Activated naive CD8-positive, alpha-beta T cell treated with anti-CD3 and anti-CD28 coated beads, Interleukin-2, amount 50 U/mL, for 24 hours (primary cell): Measurements from ENCODE around the gene KLHDC3.
A peak's percentile ranks its signal among the peaks of the same experiment; 100 is the strongest.
"Not testable (repeated sequence)": the region's sequence is repeated elsewhere in the genome, so short reads cannot be mapped to it uniquely, and the experiment has no call there.

Experiments used
- ATAC-seq: fragments of 150-1000 bp; cut with Tn5 transposase; one replicate; pipeline ENCODE4 v1.10.0; 2021
- DNase-seq: peaks from one replicate; pipeline ENCODE4 v3.0.0; 2021
- H3K27ac Mint-ChIP-seq: one replicate; pipeline ENCODE4 v1.8.0; 2021; ENCODE audit warnings: mild to moderate bottlenecking, mixed read lengths
- H3K27me3 Mint-ChIP-seq: one replicate; pipeline ENCODE4 v1.8.0; 2021; ENCODE audit warnings: mixed read lengths
- H3K36me3 Mint-ChIP-seq: one replicate; pipeline ENCODE4 v1.8.0; 2021; ENCODE audit warnings: low read depth, mixed read lengths
- H3K4me1 Mint-ChIP-seq: one replicate; pipeline ENCODE4 v1.8.0; 2021; ENCODE audit warnings: mixed read lengths
- H3K4me3 Mint-ChIP-seq: one replicate; pipeline ENCODE4 v1.8.0; 2021; ENCODE audit warnings: mild to moderate bottlenecking, moderate library complexity, mixed read lengths
- H3K9me3 Mint-ChIP-seq: one replicate; pipeline ENCODE4 v1.8.0; 2021; ENCODE audit warnings: mixed read lengths

The KLHDC3 gene

GRCh38 chr6:42979523-42980177, 34.4 kb upstream of the KLHDC3 start:
- no peaks in the 10 kb centered on the region for H3K9me3 Mint-ChIP-seq
- H3K27me3 Mint-ChIP-seq, result no peaks in the 10 kb centered on the region
- H3K36me3 Mint-ChIP-seq, result peaks cover 16% of the 10 kb centered on the region
- peaks cover 58% of the 10 kb centered on the region for H3K4me1 Mint-ChIP-seq
- DNase-seq (no peak), ATAC-seq (peak; percentile 47)
- peak overlapping the region; percentile 89 for H3K4me3 Mint-ChIP-seq
- H3K27ac Mint-ChIP-seq, result peak overlapping the region; percentile 97

GRCh38 chr6:42981836-42982235, 32.2 kb upstream of the KLHDC3 start:
- ATAC-seq (no peak), DNase-seq (no peak)
- Mint-ChIP-seq H3K4me1 (peaks cover 58% of the 10 kb centered on the region), H3K27ac (peak overlapping the region; percentile 29), H3K36me3 (peaks cover 8% of the 10 kb centered on the region), H3K27me3 (no peaks in the 10 kb centered on the region), H3K9me3 (no peaks in the 10 kb centered on the region), H3K4me3 (no peak overlapping the region)

DNA sequence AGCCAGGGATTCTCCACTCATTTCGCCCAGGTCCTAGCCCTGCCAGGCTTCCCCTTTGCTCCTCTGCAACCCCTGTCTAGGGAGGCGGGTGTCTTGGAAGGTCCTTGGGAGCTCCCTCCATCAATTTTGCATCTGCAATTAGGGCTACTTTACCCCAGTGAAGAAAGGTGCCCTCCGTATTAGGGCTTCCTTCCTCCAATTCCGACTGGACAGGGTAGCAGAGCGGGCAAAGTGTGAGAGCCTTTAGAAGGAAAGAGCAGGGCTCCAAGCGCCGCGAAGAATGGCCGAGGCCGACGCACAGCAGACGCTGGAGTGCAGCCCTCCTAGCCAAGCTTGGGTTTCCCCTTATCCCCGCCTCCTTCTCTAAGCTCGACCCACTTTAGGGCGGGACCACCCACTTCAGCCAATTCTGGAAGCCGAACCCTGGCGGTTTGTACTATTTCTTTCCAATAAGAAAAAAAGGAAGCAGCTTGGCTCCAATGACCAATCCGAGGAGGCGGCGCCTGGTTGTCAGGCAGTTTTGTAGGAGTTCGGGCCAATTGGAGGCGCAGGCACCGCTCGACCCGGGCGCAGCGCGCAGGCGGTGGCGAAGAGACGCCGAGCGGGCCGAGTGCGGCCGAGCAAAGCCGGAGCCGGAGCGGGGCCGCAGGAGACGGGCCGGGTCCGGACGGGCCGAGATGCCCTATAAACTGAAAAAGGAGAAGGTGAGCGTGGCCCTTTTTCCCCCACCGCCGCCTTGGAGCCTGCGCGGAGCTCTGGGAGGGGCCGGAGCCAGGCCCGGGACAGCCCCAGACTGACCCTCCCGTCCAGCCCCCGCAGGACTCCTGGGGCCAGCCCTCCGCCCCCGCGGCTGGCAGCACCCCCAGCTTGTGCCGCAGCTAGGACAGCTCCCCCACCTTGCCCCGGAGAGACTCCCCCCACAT, 29.8 kb upstream of the KLHDC3 start, which contains the start of gene PPP2R5D:
Gene PPP2R5D (plus strand): TSS at position 570 of the 923 bp plus-strand sequence. CDS start 108 bp downstream, at position 678.
- H3K4me1 Mint-ChIP-seq, result peaks cover 51% of the 10 kb centered on the region

DNA sequence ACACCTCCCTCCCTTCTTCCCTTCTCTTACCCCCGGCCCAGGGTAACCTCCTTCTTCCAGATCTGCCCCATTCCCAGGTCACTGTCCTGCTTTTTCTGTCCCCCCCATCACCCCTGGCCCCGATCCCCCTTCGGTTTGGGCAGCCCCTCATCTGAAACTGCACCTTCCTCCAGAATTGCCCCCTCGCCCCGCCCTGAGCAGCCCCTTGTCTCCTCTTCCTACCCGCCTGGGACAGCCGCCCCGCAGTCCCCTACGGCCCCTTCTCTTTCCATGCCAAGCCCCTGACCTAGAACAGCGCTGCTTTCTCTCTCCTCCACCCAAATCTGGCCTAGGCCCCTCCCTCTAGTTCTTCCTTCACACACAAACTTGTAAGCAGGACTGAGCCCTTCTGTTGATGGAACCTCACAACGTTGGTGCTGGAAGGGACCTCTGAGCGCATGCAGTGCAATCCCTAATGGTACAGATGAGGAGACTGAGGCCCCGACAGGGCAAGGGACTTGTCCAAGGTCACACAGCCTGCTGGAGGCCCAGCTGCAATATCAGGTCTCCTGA, 29.0 kb upstream of the KLHDC3 start:
- Mint-ChIP-seq H3K9me3 (no peaks in the 10 kb centered on the region), H3K36me3 (peaks cover 8% of the 10 kb centered on the region), H3K27ac (peak overlapping the region; percentile 64), H3K27me3 (no peaks in the 10 kb centered on the region), H3K4me3 (peak overlapping the region; percentile 86), H3K4me1 (peaks cover 44% of the 10 kb centered on the region)
- no peak for ATAC-seq
- DNase-seq, result peak; percentile 18

More for the DNA sequence above, 29.8 kb upstream of the KLHDC3 start, which contains the start of gene PPP2R5D:
- H3K27me3 Mint-ChIP-seq, result no peaks in the 10 kb centered on the region
- DNase-seq, result peak; percentile 94
- H3K27ac Mint-ChIP-seq, result peak within 1 kb of the TSS; percentile 84
- peak within 1 kb of the TSS; percentile 86 for H3K4me3 Mint-ChIP-seq
- no peaks in the 10 kb centered on the region for H3K9me3 Mint-ChIP-seq
- H3K36me3 Mint-ChIP-seq, result peaks cover 5% of the 10 kb centered on the region
- peak; percentile 89 for ATAC-seq

DNA sequence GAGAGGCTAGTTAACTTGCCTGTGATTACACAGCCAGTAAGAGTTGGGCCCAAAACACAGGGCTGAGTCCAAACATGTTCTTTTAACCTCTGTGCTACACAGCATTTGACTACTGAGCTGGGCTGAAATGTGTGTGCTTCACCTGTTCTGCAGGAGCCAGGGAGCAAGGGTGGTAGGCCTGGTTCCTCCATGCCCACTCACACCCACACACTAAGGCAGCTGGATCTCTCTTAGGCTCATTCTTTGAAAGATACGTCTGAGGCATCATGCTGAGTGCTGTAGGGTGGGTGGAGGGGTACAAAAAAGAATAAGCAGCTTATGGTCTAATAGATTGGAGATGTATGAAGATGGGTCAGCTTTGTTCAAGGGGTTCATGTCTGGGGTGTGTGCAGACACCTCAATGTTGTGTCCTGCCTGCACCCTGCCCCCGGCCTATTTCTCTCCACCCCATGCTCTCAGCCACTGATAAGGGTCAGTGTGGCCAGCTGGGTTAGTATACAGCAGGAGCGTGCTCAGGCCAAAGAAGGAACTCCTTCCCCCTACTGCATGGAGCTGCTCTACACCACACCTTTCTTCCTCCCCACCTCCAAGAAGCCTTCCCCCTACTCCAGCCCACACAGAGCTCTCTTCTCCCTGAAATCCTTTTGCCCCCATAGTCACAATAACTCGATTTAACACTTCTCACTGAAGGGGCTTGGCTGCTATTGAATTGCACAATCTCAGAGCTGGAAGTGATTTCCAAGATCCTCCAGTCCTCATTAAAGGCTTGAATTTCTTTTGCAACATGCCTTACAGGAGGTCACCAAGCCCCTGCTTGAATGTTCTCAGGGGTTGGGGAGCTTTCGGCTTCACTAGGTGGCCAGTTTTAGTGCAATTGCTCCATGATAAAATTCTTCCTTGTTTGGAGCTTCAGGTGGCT, 26.3 kb upstream of the KLHDC3 start:
- Mint-ChIP-seq H3K4me1 (peaks cover 33% of the 10 kb centered on the region), H3K36me3 (peaks cover 9% of the 10 kb centered on the region), H3K9me3 (no peaks in the 10 kb centered on the region), H3K27me3 (no peaks in the 10 kb centered on the region), H3K4me3 (no peak overlapping the region), H3K27ac (no peak overlapping the region)
- ATAC-seq (no peak), DNase-seq (no peak)

DNA sequence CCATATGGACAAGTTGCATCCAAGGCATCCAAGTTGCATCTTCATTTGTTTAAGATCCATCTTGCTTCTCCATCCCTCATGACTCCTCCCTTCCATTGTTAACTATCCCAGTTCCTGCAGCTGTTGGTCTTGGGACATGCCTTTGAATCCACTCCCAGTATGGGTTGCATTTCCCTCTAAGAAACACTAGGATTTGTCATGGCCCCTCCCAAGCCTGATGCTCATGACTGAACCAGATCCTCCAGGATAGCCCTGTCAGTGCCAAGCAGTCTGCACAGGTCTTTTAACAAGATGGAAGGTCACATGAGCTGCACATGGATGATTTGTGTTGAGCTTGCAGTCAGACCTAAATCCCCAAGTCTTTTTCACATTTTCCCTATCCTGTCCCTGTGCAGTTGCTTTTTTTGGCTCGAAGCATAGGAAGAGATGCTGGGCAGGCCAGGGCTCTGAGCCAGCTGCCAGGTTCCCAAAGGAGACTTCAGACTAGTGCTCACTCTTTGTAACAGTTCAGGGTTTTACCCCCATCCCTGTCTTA, 25.5 kb upstream of the KLHDC3 start:
- Mint-ChIP-seq H3K4me3 (no peak overlapping the region), H3K4me1 (peaks cover 31% of the 10 kb centered on the region), H3K27me3 (no peaks in the 10 kb centered on the region), H3K36me3 (peaks cover 12% of the 10 kb centered on the region), H3K27ac (no peak overlapping the region), H3K9me3 (no peaks in the 10 kb centered on the region)
- DNase-seq, result no peak
- no peak for ATAC-seq

- DNase-seq, result no peak
- H3K27me3 Mint-ChIP-seq, result no peaks in the 10 kb centered on the region
- H3K4me1 Mint-ChIP-seq, result peaks cover 25% of the 10 kb centered on the region
- no peak overlapping the region for H3K27ac Mint-ChIP-seq
- H3K9me3 Mint-ChIP-seq, result no peaks in the 10 kb centered on the region
- no peak for ATAC-seq
- peaks cover 12% of the 10 kb centered on the region for H3K36me3 Mint-ChIP-seq
- no peak overlapping the region for H3K4me3 Mint-ChIP-seq
Measured at GRCh38 chr6:42989923-42990322, 24.1 kb upstream of the KLHDC3 start.

- DNase-seq, result no peak
- no peak for ATAC-seq
- peaks cover 12% of the 10 kb centered on the region for H3K36me3 Mint-ChIP-seq
- H3K9me3 Mint-ChIP-seq, result no peaks in the 10 kb centered on the region
- H3K27ac Mint-ChIP-seq, result no peak overlapping the region
- H3K4me3 Mint-ChIP-seq, result no peak overlapping the region
- no peaks in the 10 kb centered on the region for H3K4me1 Mint-ChIP-seq
- no peaks in the 10 kb centered on the region for H3K27me3 Mint-ChIP-seq
Measured at GRCh38 chr6:42993445-42993844, 20.6 kb upstream of the KLHDC3 start.

DNA sequence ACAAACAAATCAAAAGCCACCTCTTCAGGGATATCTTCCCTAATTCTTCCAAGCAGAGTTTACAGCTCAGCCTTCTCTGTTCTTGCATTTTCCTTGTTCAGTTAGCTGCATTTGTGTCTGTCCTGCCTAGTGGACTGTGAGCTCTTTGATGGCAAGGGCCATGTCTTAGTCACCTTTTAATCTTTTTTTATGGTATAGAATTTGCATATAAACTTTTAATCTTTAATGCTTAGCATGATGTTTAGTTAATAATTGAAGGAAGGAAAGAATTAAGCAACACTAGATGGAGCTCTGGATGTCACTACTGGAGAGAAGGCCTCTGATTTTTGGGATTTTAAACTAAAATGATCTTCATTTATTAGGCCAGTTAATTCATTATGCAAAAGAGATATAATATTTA, 17.5 kb upstream of the KLHDC3 start:
- ATAC-seq (no peak), DNase-seq (no peak)
- H3K27me3 Mint-ChIP-seq, result no peaks in the 10 kb centered on the region
- no peaks in the 10 kb centered on the region for H3K9me3 Mint-ChIP-seq
- H3K27ac Mint-ChIP-seq, result no peak overlapping the region
- no peaks in the 10 kb centered on the region for H3K4me1 Mint-ChIP-seq
- no peak overlapping the region for H3K4me3 Mint-ChIP-seq
- H3K36me3 Mint-ChIP-seq, result peaks cover 5% of the 10 kb centered on the region

DNA sequence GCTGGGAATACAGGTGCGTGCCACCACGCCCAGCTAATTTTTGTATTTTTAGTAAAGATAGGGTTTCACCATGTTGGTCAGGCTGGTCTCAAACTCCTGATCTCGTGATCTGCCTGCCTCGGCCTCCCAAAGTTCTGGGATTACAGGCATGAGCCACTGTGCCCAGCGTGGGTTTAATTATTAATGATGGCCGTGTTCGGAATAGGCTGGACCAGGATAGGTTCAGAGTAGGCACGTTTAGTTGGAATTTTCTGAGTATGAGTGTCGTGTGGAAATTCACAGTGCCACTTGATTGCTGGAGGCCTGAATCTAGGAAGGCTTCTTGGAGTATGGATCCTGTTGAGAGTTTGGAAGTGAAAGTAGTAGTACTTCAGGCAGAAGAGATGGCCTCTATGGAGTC, 15.8 kb upstream of the KLHDC3 start:
- not testable (repeated sequence) for H3K9me3 Mint-ChIP-seq, ATAC-seq, H3K4me1 Mint-ChIP-seq, H3K36me3 Mint-ChIP-seq, H3K4me3 Mint-ChIP-seq, H3K27ac Mint-ChIP-seq, DNase-seq, H3K27me3 Mint-ChIP-seq

DNA sequence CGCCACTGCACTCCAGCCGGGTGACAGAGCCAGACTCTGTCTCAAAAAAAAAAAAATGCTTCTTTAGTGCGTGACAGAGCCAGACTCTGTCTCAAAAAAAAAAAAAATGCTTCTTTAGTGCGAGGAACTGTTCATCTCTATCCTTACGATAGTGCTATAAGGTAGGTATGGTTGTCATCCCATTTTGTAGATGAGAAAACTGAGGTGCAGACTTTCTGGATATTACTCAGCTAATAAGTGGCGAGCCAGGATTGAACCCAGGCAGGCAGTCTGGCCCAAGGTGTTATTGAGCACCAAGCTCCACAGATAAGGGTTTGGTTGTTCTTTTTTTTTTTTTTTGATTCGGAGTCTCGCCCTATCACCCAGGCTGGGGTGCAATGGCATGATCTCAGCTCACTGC, 12.2 kb upstream of the KLHDC3 start:
- Mint-ChIP-seq H3K9me3 (no peaks in the 10 kb centered on the region), H3K27ac (no peak overlapping the region), H3K36me3 (peaks cover 5% of the 10 kb centered on the region), H3K4me3 (no peak overlapping the region), H3K27me3 (no peaks in the 10 kb centered on the region), H3K4me1 (no peaks in the 10 kb centered on the region)
- ATAC-seq, result no peak
- DNase-seq, result no peak

DNA sequence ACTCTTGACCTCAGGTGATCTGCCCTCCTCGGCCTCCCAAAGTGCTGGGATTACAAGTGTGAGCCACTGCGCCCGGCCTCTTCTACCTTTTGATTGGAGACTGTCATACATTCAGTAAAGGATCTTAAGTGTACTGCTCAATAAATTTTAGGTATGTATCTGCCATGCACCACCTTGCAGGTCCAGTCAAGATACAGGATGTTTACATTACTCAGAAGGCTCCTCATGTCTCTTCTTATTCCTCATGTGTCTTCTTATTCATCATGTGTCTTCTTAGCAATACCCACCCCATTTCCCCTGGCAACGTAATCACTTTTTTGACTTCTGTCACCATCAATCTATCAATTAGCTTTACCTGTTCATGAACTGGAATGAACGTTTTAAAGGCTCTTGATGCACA, 8.2 kb upstream of the KLHDC3 start:
- H3K36me3 Mint-ChIP-seq, result peaks cover 8% of the 10 kb centered on the region
- no peaks in the 10 kb centered on the region for H3K27me3 Mint-ChIP-seq
- no peaks in the 10 kb centered on the region for H3K4me1 Mint-ChIP-seq
- ATAC-seq, result no peak
- no peak overlapping the region for H3K4me3 Mint-ChIP-seq
- no peak overlapping the region for H3K27ac Mint-ChIP-seq
- DNase-seq, result no peak
- no peaks in the 10 kb centered on the region for H3K9me3 Mint-ChIP-seq

DNA sequence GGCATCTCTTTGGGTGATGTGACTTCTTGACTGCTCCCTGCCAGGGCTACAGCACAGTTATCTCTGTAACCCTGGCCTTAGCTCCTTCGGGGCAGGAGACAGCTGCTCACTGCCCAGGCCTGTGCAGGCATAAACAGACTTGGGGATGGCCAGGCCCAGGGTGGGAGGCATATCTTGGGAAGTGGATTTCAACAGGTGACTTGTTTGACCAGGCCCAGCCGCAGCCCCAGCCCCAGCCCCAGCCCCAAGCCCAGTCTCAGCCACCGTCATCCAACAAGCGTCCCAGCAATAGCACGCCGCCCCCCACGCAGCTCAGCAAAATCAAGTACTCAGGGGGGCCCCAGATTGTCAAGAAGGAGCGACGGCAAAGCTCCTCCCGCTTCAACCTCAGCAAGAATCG, 7.8 kb upstream of the KLHDC3 start:
- Mint-ChIP-seq H3K27ac (no peak overlapping the region), H3K27me3 (no peaks in the 10 kb centered on the region), H3K4me1 (no peaks in the 10 kb centered on the region), H3K4me3 (no peak overlapping the region), H3K36me3 (peaks cover 12% of the 10 kb centered on the region), H3K9me3 (no peaks in the 10 kb centered on the region)
- DNase-seq (no peak), ATAC-seq (no peak)

DNA sequence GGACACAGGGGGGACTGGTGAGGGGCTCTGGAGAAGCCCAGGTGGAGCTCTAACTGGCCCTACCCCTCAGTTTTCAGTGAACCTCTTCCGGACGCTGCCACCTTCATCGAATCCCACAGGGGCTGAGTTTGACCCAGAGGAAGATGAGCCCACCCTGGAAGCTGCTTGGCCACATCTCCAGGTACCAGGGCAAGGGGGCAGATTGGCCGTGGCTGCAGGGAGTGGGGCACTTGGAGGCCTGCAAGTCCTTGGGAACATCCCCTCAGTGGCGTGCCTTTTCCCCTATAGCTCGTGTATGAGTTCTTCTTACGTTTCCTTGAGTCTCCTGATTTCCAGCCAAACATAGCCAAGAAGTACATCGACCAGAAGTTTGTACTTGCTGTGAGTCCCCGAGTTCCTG, 6.9 kb upstream of the KLHDC3 start:
- no peak for DNase-seq
- Mint-ChIP-seq H3K27ac (no peak overlapping the region), H3K4me3 (no peak overlapping the region), H3K4me1 (peaks cover 6% of the 10 kb centered on the region), H3K9me3 (no peaks in the 10 kb centered on the region), H3K27me3 (no peaks in the 10 kb centered on the region), H3K36me3 (peaks cover 20% of the 10 kb centered on the region)
- no peak for ATAC-seq
